NCI-H1694 treated with DMSO at 0.1 percent for 48 hours (cell line): ENCODE measurements around the gene KDR.

ENCODE experiments used
- DNase-seq: peaks from one replicate; lab custom pipeline; 2025; lab: John Stamatoyannopoulos, UW

KDR gene

DNA sequence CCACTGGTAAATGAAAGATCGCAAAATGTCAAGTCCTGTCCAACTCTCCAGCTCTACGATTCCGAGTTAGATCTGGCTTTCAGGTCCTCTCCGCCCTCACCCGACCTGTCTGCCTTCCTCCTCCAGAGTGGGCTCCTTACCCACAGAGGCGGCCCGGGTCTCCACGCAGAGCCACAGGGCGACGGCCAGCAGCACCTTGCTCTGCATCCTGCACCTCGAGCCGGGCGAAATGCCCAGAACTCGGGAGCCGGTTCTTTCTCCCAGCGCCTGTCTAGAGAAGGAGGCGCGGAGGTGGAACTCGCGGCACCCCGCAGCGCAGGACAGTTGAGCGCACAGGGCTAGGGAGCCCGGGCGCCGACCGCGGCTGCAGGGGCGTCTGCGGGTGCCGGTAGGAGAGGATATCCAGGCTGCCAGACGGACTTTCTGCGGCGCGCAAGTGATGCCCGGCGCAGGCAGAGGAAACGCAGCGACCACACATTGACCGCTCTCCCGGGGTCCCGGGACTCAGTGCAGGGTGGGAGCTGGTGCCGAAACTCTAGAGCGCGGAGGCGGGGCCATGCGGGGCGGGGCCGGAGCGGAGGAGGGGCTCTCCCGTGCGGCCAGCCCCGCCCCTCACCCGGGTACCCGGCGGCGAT, at the start of gene KDR:
Gene KDR (minus strand): TSS at position 509 of the 635 bp plus-strand sequence. CDS start 302 bp downstream, at position 207.
- DNase-seq: no peak

DNA sequence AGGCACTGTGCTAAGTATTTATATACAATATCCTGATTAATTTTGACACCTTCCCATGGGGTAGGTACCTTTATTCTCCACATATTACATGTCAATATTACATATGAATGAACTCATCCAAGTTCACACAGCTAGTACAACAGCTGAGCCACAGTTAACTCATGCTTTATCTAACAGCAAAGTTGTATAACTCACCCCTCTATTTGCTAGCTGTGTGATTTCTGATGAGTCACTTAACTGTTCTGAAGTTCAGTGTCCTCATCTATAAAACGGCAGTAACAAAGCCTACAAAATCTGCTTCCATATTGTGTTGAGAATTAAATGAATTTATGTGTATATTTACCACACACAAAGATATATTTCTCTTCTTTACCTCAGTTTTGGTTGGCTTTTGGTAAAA, 48.2 kb upstream of the KDR start:
- no peak for DNase-seq

DNA sequence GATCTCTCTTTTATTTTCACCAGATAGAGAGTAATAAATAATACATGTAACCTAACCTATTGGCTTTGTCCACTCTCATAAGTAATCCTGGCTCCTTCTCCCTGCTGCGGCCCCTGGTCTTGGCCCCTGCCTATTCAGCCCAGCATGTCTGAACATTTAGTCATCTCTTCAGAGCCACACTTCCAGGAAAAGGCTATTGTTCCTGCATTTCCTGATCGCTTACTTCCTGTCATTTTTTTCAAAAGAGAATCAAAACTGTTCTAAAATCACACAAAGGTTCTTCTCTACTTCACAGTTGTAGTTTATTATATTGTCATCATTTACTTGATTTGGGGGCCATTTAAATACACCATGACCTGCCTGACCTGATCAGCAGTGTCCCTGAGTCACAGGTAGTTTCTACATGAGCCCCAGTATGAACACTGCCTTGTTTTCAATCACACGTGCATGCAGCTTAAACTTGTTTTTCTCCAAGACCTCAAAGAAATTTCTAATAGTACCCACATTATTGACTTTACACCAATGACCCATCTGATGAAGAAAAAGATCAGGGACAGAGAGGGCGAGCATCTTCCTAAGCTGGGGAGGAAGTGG, 47.4 kb upstream of the KDR start:
- DNase-seq: no peak

DNA sequence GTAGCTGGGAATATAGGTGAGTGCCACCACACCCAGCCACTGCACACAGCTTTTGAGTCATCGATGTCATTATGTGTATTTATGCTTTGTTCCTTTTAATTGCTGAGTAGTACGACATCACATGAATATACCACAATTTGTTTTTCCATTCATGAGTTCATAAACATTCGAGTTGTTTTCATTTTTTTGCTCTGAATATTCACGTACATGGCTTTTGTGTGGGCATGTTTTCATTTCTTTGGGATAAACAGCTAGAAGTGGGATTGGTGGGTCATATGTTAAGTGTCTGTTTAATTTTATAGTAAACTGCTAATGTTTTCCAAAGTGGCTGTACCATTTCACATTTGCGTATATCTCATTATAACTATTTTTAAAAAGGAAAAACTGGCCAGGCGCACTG, 45.1 kb upstream of the KDR start:
- no peak for DNase-seq

DNA sequence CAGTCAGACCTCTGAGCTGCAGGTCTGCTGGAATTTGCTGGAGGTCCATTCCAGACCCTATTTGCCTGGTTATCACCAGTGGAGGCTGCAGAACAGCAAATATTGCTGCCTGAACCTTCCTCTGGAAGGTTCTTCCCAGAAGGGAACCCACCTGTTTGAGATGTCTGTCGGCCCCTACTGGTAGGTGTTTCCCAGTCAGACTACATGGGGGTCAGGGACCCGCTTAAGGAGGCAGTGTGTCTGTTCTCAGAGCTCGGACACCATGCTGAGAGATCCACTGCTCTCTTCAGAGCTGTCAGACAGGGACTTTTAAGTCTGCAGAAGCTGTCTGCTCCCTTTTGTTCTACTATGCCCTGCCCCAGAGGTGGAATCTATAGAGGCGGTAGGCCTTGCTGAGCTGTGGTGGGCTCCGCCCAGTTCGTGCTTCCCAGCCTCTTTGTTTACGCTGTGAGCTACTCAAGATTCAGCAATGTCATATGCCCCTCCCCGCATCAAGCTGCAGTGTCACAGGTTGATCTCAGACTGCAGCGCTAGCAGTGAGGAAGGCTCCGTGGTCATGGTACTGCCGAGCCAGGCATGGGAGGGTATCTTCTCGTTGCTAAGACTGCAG, 44.1 kb upstream of the KDR start:
- no peak for DNase-seq

DNA sequence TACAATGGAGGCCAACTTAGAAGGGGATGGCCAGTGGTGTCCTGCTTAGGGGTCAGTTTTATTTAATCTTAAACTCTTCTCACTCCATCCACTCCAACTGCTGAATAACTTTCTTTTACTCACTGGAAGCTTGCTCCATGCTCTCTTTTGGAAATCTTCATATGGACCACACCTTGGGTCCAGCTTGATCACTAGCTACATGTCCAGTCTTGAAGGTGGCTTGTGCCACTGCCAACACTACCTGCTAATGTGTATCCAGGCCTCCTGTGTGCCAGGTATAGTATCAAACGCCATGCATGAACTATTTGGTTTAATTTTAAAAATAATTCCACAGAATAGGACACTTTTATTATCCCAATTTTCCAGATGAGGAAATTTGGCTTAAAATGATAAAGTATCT, 37.0 kb upstream of the KDR start:
- no peak for DNase-seq

DNA sequence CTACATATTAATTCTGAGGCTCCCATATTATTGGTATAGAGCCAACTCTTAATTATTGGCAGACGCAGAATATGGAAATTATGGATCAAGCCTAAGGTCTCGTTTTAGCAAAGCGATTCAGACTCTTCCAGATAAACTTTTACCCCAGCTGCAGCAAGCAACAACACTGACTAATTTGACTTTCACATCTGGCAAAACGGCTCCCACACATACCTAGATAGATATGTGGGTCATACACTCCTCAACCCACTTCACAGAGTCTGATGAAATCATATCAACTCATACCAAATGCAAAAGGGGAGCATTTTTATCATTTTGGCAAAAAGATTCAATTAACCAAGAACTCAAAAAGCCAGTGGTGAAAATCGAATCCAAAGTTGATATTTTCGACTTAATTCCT, 36.3 kb upstream of the KDR start:
- DNase-seq: no peak

DNA sequence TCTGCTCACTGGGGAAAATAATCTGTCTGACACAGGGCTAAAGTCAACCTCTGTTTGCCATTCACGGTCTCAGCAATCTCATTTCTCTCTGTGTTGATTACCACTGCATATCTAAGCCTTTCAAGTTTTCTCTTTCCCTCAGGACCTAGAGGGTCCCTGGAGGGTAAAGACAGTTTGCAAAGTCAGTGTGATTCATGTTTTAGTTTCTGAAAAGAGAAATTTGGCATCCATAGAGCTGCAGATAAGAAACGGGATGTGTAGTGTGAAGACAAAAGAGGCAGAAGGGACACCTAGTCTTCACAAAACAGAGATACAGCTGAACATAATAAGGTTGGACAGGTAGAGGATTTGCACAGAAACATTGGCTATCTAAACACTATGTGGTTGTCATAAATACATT, 34.5 kb upstream of the KDR start:
- DNase-seq: no peak

DNA sequence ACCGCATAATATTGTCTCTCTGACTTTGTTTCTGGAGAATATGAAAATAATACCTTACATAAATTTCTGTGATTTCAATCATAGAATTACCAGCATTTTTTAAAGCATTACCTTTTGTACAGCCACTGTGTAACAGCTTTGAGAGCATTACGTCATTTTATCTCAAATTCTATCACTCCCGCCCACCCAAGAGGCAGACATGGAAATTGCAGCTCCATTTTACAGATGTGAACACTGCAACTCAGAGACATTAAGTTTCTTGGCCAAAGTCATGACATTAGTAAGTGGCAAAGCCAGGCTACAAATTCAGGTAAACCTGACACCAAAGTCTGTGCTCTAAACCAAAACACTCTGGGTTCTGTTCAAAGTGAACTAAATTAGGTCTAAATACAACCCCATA, 33.6 kb upstream of the KDR start:
- no peak for DNase-seq

DNA sequence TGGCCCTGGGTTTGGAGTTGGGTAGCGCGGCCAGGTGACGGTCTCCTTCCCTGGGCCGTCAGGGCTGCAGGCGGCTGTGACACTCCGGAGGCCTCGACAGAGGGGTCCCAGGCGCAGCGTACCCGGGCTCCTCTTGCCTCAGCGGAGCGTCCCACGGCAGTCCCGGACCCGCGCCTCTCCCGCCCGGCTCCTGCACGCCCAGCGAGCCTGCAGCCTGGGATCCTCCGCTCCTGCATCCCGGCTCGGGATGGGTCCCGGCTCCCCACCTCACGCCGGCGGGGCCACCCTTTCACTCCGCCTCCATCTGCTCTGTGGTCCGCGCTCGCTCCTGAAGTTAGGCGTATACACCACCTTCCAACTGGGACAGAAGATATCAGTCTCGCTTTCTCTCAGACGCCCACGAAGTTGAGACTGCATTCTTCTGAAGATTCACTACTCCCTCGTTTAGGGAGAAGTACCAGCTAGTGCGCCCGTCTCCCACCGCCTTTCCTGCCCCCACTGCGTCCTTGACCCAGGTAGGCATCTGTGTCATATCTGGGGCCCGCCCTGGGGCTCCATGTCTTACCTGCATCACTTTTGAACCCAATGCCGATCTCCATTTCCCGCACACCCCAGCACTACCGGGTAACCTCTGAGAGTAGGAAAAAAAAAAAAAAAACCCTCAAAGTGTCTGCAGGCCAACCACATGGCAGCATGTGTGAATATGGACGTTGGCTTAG, 32.3 kb upstream of the KDR start:
- no peak for DNase-seq

DNA sequence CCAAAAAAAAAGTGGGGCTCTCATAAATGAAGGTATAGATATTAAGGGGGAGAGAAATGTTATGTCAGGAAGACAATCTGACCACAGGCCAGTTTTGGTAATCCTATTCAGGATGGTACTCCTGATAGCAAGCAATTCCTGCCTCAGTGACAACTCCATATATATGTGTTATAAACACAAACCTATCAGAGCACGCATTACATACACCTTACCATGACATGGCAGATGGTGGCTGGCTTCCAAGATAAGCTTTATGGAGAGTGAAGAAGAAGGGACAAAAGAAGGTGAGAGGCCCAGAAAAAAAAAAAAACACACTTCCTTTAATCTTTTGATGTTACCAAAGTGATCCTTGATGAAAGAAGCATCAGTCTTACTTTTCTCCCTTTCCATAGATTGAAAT, 29.5 kb upstream of the KDR start:
- DNase-seq: no peak

DNA sequence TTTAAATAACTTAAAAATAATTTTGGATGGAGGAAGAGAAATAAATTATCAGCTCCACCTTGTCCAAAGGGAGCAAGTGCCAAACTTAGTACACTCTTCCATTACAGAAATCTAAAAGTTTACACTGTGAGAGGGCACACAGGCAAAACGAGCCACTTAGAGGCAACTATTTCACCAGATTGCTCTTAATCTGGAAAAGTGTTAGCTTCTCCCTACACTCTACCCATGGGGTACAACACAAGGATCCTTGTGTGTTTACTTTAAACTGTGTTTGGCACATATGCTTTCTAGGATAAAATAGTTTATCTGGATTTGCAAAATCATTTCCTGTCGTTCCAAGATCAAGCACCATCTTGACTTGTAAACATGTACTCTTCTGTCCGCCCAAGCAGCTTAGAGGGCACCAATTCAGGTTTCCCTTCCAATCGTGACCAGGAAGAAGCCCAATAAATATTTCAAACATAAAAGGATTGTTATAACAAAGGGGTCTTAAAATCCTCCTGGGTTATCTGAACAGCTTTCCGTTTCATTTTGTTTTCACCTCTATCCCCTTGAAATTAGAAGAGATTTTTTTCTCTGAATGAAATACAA, 29.0 kb upstream of the KDR start:
- DNase-seq: no peak

DNA sequence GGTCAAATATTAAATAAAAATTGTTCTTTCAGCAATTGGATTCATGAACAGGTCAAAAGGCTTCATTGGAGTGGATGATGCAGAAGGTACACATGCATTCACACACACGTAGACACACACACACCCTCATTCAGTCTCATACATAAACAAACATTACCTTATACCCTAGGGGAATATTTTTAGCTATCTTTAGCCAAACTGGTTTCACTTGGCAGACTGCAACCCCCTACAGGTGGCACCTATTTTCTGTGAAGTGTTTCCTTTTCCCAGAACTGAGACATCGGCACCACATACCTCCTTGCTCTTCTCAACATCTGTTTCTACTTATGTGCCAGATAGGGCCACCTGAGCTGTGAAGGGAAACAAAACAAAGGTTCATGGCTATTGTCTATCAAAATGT, 18.5 kb upstream of the KDR start:
- no peak for DNase-seq

DNA sequence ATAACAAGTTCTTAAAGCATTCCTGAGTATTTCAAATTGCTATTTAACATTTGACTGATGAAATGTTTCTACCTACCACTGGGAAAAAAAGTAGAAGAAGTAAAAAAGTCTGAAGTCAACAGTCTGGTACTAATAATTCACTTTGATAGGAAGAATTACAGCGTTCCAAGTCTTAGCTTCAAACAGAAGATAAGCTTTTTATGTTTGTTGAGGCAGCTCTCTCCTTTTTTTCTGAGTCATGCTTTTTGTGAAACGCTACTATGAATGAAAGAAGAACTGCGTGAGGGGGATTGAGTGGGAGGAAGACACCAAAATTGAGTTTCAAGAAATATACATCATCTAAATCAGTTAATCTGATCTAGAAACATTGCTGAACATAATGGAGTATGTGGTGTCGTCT, 13.0 kb upstream of the KDR start:
- no peak for DNase-seq

DNA sequence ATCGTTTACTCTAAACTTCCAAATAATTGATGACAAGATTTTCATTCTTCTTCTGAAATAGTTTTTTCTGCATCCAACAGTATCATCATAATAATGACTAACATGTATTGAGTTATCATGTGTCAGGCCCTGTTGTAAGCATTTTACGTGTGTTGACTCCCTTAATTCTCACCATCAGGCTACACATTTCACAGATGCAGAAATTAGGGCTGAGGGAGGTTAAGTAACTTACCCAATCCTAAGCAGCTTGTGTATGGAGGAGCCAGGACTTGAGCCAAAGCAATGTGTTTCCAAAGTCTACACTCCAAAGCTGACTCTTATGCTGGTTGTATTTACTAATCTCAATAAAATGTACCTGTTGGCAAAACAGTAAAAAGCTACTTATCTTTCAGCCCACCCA, 11.2 kb upstream of the KDR start:
- no peak for DNase-seq

DNA sequence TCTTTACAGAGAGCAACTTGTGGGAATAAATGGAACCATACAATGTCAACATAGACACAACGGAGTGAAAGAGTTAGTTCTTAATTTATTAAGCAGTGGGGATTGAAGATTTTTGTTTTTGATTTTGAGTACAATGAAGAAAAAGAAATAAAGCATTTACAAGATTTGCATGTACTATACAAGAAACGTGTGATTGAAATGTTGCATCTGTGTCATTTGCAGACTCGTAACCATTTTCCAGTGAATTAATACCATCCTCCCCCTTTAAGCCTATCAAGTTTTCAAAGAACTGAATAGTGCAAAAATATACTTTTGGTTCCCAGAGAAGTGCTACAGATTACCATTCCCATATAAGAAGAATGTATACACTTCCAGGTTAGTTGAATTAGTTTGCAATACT, 8.6 kb upstream of the KDR start:
- no peak for DNase-seq

DNA sequence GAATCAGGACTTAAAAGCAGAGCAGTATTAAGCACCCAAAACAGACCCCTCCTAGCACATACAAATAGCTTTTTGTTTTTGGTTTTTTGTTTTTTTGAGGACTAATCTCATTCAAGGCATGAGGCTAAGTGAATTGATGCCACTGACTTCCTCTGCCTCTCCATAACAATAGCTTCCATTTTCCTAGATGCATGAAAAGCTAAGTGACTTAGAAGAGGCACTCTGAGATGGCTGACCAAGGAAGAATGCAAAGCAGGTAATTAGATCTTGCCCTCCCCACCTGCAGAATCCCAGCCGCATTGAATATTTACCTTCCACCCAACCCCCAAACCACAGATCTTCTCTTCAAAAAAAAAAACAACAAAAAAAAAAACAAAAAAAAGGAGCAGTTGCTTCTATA, 7.4 kb upstream of the KDR start:
- DNase-seq: no peak

DNA sequence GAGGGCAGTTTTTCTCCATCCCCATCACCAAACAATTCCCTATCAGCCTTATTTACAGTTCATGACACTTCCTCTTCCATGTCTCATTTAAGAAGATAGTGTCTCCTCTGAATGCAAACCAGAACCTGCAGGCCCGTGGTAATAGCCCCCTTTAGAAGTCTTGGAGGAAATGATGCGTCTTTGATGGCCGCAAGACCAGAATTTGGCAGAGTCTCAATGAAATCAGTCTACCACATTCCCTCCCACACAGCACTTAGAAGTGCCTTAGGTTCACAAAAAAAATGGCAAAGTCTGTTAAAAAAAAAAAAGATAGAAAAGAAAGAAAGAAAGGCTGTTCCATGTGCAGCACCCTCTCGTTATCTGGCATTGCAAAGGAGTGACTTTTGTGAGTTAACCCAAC, 2.1 kb upstream of the KDR start:
- no peak for DNase-seq

DNA sequence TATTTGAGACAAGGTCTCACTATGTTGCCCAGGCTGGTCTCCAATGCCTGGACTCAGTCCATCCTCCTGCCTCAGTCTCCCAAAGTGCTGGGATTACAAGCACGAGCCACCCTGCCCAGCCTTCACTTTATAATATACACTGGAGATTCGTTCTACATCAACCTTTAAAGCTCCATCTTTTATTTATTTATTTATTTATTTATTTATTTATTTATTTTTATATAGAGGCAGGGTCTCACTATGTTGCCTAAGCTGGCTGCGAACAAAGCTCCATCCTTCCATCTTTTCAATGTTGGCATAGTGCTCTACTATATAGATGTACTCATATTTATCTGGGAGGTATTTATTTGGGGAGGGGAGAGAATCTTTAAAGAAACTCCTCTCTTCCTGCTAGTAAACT, 1.7 kb upstream of the KDR start:
- no peak for DNase-seq

DNA sequence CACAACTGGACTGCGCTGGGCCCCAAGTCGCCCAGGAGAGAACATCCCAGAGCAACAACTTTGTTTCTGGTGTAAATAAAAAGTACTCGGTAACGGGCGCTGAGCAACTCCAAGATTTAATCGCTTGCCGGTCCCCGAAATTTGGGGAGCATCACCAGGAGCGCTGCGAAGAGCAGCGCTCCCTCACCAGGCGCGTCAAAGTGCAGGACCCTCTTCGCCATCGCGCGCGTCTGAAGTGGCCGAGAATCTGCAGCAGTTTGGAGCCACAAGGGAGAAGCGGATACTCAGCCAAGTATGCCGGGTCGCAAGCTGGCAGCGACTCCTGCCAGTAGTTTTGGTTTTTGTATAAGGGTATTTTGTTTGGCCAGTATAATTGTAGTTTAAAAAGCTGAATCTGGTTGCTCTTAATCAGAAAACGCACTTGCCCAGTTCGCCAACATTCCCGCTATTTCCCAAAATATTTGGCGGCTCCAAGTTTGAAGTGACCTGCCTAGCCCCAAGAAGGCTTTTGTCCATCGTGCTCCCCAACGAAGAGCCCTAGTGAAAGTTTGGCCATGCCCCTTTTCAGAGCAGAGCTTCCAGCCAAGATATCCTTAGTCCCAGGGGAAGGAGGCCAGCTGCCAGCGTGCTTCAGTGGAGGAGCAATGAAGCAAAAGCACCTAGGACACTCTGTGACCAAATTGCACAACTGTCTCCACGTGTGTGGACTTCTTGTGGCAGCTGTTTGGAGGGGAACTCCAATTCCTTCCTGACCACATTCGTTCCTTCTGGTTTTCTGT, 557 bp upstream of the KDR start:
- DNase-seq: no peak

DNA sequence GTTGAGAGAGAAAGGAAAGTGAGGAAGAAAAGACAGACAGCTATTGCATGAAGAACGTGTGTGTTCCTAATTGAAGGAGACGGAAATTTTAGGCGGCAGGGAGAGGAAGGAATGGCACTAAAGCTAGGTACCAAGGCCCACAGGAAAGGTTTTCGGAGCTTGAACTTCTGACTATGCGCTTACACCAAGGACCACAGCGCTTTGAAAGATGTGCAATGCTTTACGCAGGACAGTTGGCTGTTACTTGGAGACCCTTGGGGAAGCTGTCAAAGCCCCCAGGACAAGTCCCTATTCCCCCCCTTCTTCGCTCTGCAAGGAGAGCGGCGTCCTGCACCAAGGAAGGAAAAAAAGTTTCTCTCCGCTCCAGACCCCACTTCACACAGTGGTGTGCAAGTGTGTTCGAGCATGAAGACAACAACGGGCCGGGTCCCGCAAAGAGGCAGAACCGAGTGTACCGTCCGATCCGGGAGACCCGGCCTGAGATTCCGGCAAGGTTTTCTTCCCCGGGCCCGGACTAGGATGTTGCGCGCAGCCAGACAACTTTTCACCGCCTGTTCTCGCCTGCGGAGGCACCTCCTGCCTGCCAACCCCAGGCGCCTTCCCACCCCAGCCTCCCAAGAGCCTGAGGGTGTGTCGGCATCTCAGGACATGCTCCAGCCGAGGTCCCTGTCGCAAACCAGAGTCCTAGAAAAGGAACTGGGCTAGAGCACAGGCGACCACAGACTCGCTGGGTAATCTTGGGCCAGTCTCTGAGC, 896 bp downstream of the KDR start:
- no peak for DNase-seq
